Upper lobe of left lung (tissue), 6 donors: Measurements from ENCODE around the gene GFRAL. TPM values are rescaled to one million over a fixed set of nuclear protein-coding genes. Genes with fewer than 3 reads are reported as not detected.

Experiments used
- ATAC-seq, 2 donors: fragments of 200-7000 bp; cut with Tn5 transposase; one replicate each; pipeline ENCODE4 v1.9.1; 2022; ENCODE audit warnings: mild to moderate bottlenecking in 2 of 2, moderate library complexity in 2 of 2; ENCODE audit not compliant: low FRiP score in 2 of 2
- DNase-seq, 2 donors: peaks; one replicate each; pipeline ENCODE4 v3.0.0-alpha.2; 2019 to 2020
- H3K27ac ChIP-seq, 4 donors: fragments of 200-600 bp; sonication (generic); one replicate each; pipeline ENCODE4 v1.5.1; 2016 to 2019
- H3K27me3 ChIP-seq, 4 donors: fragments of 200-600 bp; sonication (generic); one replicate each; pipeline ENCODE4 v1.5.1; 2017 to 2019
- H3K36me3 ChIP-seq, 4 donors: fragments of 200-600 bp; sonication (generic); one replicate each; pipeline ENCODE4 v1.5.1; 2016 to 2019
- H3K4me1 ChIP-seq, 4 donors: fragments of 200-600 bp; sonication (generic); one replicate each; pipeline ENCODE4 v1.5.1; 2018 to 2019
- H3K4me3 ChIP-seq, 4 donors: fragments of 200-600 bp; sonication (generic); one replicate each; pipeline ENCODE4 v1.5.1; 2017 to 2019; ENCODE audit warnings: mild to moderate bottlenecking in 2 of 4, moderate library complexity in 1 of 4
- H3K9me3 ChIP-seq, 4 donors: fragments of 200-600 bp; sonication (generic); one replicate each; pipeline ENCODE4 v1.5.1; 2018 to 2019
- CTCF ChIP-seq, 6 experiments: fragments of 450-650 bp in 4 of 6; fragments of 200-600 bp in 2 of 6; sonication (generic) in 2 of 6; IDR thresholded peaks; one replicate each; pipeline ENCODE4 v1.5.1; 2016 to 2019; ENCODE audit warnings: antibody characterized with exemption in 6 of 6
- EP300 ChIP-seq, 4 donors: sonication (generic); formaldehyde crosslinking; IDR thresholded peaks; one replicate each; pipeline ENCODE4 v1.5.1; 2017; ENCODE audit warnings: antibody characterized with exemption in 4 of 4, control low read depth in 2 of 4
- POLR2A ChIP-seq, 4 donors: fragments of 450-650 bp; IDR thresholded peaks; one replicate each; pipeline ENCODE4 v1.5.1; 2016 to 2017; ENCODE audit warnings: antibody characterized with exemption in 4 of 4, mild to moderate bottlenecking in 2 of 4
- POLR2AphosphoS5 ChIP-seq, 2 donors: sonication (generic); formaldehyde crosslinking; IDR thresholded peaks; one replicate each; pipeline ENCODE4 v1.5.1; 2017; ENCODE audit warnings: antibody characterized with exemption in 2 of 2
- WGBS, 2 donors: methylation state at CpG; one replicate each; pipeline ENCODE4 v1.1.5; 2017 to 2018; 5-methylcytosine and 5-hydroxymethylcytosine counted together
- total RNA-seq, 6 donors: library from RNA; depleted of rRNA in 4 of 6; stranded (reverse); fragments of >200 nt in 4 of 6; gene quantifications; one replicate each; pipeline versions ENCODE4 v1.1.0 to v1.2.1, GENCODE V29; 2016 to 2021
- donor health status: DM: no; HTN: no; CAD: no; lungs with moderate emphysema.
- donor health status: DM: no; HTN: yes; CAD: no; lungs with severe emphysema.

Gene GFRAL
- total RNA-seq, 6 donors from 2014 or later: not detected

- Histone ChIP-seq H3K4me1 (no peaks in the 10 kb centered on the region), H3K9me3 (no peaks in the 10 kb centered on the region), H3K27me3 (no peaks in the 10 kb centered on the region), H3K27ac (no peak overlapping the region), H3K4me3 (no peak overlapping the region), H3K36me3 (no peaks in the 10 kb centered on the region)
- no peak for ATAC-seq
- no peak for TF ChIP-seq EP300 (IDR thresholded peaks at IDR 0.05)
- TF ChIP-seq POLR2AphosphoS5 (IDR thresholded peaks at IDR 0.05): no peak
- no peak for TF ChIP-seq CTCF (IDR thresholded peaks at IDR 0.05)
- TF ChIP-seq POLR2A (IDR thresholded peaks at IDR 0.05): no peak
- DNase-seq: no peak
These were observed 83.4 kb downstream of the GFRAL start for GRCh38 chr6:55410674-55411073.

- no peaks in the 10 kb centered on the region for H3K9me3 ChIP-seq
- no peak for ATAC-seq
- H3K36me3 ChIP-seq: no peaks in the 10 kb centered on the region
- WGBS, 2 donors: 54 to 63% methylated on average over 2 of the region's 2 CpGs
- no peak overlapping the region for H3K4me3 ChIP-seq
- no peak for TF ChIP-seq POLR2A (IDR thresholded peaks at IDR 0.05)
- no peak for TF ChIP-seq EP300 (IDR thresholded peaks at IDR 0.05)
- TF ChIP-seq POLR2AphosphoS5 (IDR thresholded peaks at IDR 0.05): no peak
- no peak for TF ChIP-seq CTCF (IDR thresholded peaks at IDR 0.05)
- DNase-seq: no peak
- H3K27me3 ChIP-seq: no peaks in the 10 kb centered on the region
- H3K4me1 ChIP-seq: no peaks in the 10 kb centered on the region
- no peak overlapping the region for H3K27ac ChIP-seq
These were observed 96.7 kb downstream of the GFRAL start for GRCh38 chr6:55423933-55424332.

GRCh38 chr6:55433446-55434130 is 106.3 kb downstream of the GFRAL start:
- Histone ChIP-seq H3K4me1 (no peaks in the 10 kb centered on the region), H3K4me3 (no peak overlapping the region), H3K36me3 (no peaks in the 10 kb centered on the region), H3K9me3 (no peaks in the 10 kb centered on the region), H3K27me3 (no peaks in the 10 kb centered on the region), H3K27ac (no peak overlapping the region)
- TF ChIP-seq EP300 (IDR thresholded peaks at IDR 0.05): no peak
- no peak for TF ChIP-seq POLR2AphosphoS5 (IDR thresholded peaks at IDR 0.05)
- 34 to 51% methylated on average over 2 of the region's 2 CpGs for WGBS, 2 donors
- ATAC-seq: no peak
- no peak for DNase-seq

GRCh38 chr6:55437141-55437540 is 109.9 kb downstream of the GFRAL start:
- DNase-seq: no peak
- no peak overlapping the region for H3K27ac ChIP-seq
- no peak overlapping the region for H3K4me3 ChIP-seq
- no peaks in the 10 kb centered on the region for H3K36me3 ChIP-seq
- no peaks in the 10 kb centered on the region for H3K27me3 ChIP-seq
- no peak for ATAC-seq
- TF ChIP-seq EP300 (IDR thresholded peaks at IDR 0.05): no peak
- TF ChIP-seq POLR2AphosphoS5 (IDR thresholded peaks at IDR 0.05): no peak
- no peak for TF ChIP-seq CTCF (IDR thresholded peaks at IDR 0.05)
- TF ChIP-seq POLR2A (IDR thresholded peaks at IDR 0.05): no peak
- no peaks in the 10 kb centered on the region for H3K4me1 ChIP-seq
- H3K9me3 ChIP-seq: no peaks in the 10 kb centered on the region
- 74 to 77% methylated on average over 4 of the region's 4 CpGs for WGBS, 2 donors

- 67 to 72% methylated on average over 3 of the region's 3 CpGs for WGBS, 2 donors
- H3K4me1 ChIP-seq: peaks cover 0 to 2% (median 0%) of the 10 kb centered on the region in 4 donors
- no peak for DNase-seq
- H3K27me3 ChIP-seq: no peaks in the 10 kb centered on the region
- no peak overlapping the region for H3K27ac ChIP-seq
- H3K4me3 ChIP-seq: no peak overlapping the region
- H3K36me3 ChIP-seq: no peaks in the 10 kb centered on the region
- TF ChIP-seq CTCF (IDR thresholded peaks at IDR 0.05) (no peak), POLR2AphosphoS5 (IDR thresholded peaks at IDR 0.05) (no peak), EP300 (IDR thresholded peaks at IDR 0.05) (no peak), POLR2A (IDR thresholded peaks at IDR 0.05) (no peak)
- no peaks in the 10 kb centered on the region for H3K9me3 ChIP-seq
- no peak for ATAC-seq
These were observed 110.9 kb downstream of the GFRAL start for GRCh38 chr6:55438203-55438602.
